Effector CD8-positive, alpha-beta T cell (primary cell): Measurements from ENCODE around the gene KCNG2.
"Not testable (repeated sequence)": the region's sequence is repeated elsewhere in the genome, so short reads cannot be mapped to it uniquely, and the experiment has no call there.

Experiments
- DNase-seq: peaks from one replicate; lab custom pipeline; 2025; lab: John Stamatoyannopoulos, UW
- total RNA-seq, 4 experiments: gene quantifications; one replicate each; lab custom pipeline; 2026; lab: John Stamatoyannopoulos, UW

KCNG2 gene, protein sequence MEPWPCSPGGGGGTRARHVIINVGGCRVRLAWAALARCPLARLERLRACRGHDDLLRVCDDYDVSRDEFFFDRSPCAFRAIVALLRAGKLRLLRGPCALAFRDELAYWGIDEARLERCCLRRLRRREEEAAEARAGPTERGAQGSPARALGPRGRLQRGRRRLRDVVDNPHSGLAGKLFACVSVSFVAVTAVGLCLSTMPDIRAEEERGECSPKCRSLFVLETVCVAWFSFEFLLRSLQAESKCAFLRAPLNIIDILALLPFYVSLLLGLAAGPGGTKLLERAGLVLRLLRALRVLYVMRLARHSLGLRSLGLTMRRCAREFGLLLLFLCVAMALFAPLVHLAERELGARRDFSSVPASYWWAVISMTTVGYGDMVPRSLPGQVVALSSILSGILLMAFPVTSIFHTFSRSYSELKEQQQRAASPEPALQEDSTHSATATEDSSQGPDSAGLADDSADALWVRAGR
- total RNA-seq, result 0 to 0.37 (median 0) reads per million in 4 experiments

DNA sequence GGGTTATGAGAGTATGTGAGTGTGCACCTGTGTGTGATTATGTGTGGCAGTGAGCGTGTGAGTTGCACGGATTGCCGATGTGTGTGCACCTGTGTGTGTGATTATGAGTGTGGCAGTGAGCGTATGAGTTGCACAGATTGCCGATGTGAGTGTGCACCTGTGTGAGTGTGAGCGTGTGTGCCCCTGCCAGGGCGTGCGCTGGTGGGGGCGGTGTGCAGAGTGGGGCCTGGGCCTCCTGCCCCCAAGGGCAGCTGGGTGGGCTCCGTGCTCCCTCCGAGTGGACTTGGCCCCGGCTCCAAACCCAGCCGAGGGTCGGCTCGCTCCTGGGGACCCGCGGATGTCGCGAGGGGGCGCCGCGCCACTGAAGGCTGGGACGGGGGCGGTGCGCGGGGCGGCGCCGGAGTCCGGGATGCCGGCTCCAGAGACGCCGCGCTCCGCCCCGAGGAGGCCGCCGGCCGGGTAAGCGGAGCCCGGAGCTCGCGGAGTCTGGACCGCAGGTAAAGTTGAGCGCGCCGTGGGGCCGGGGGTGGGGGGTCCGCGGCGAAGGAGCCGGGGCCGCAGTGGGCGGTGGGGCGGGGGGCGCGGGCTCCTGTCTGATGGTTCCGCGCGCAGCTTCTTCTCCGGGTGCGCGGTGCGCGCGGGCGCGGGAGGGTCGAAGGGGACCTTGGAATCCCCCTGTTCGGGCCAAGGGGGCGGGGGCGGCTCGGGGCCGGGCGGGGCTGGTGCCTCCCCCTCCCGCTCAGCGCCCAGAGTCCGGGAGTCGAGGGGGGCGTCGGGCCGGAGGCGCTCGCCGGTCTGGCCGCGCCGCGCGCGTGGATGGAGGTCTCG, at the start of gene KCNG2:
TSS of gene KCNG2 (plus strand) at position 421 of the 828 bp plus-strand sequence. CDS start 65,730 bp downstream, outside the sequence.
- DNase-seq, result no peak

DNA sequence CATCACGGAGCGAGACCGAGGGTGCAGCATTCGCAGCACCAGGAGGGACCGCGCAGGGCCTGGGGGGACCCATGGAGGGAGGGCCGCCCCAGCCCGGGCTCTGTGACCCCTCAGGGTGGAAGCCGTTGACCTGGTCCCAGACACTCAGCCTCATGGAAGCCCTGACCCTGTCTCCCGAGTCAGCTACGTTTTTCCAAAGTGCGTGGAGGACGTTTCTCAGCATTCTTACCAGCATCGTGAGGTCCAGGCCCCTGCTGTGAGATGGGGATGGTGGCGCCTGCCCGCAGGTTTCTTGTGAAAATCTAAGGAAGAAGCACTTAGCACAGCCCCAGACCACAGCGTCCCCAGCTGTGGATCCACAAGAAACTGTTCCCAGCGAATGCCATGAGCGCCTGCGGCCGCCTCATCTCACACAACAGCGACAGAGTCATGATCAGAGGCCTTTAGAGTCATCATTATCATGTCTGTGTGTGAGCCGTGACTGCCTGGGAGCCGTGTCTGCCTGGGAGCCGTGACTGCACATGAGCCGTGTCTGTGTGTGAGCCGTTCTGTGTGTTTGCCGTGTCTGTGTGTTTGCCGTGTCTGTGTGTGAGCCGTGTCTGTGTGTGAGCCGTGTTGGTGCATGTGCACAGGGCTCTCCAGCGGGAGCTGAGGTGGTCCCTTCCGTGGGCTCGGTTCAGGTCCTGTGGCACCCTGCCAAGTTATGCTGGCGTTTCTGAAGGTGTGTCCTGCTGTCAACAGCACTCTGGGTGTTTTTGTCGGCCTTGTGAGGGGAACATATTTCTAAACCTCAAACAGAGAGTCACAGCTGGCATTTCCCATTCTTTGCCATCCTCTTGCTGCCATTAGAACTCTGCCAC, 49.2 kb upstream of the KCNG2 start:
- DNase-seq, result no peak

DNA sequence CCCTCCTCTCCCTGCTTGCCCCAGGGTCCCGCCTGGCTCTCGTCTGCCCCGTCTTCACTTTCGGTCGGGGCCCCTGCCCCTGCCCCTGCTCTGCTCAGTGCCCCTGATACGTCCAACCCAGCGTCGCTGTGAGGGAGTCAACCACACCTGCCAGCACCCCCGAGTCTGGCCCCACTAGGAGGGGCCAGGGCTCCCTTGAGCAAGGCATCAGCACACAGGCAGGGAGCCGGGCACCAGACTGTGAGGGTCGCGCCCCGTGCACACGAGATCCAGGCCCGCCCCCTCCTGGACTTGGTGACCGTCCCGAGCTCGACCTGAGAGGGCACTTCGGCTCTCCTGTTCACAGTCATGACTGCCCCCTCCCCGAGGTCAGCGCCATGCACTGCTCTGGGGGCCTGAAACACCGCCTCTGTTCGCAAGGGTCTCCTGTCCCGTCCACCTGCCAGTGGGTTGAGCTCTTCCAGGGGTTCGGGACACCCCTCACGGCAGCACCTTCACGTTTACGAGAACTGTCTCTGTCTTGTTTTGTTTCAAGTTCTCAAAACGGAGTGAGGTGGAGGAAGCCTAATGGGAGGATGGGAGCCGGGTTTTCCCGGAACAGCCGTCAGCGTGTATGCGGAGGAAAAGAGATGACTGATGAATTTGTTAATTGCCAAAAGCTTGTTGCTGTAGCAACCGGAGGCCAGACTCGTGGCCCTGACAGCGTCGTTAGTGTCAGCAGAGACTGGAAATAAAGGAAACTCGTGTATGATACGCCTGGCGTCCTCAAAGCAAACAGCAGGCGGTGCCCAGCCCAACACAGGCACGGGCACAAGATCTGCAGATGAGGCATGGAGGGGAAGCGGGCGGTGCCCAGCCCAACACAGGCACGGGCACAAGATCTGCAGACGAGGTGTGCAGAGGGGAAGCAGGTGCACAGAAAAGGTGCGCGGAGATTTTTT, 48.2 kb upstream of the KCNG2 start:
- DNase-seq, result no peak

DNA sequence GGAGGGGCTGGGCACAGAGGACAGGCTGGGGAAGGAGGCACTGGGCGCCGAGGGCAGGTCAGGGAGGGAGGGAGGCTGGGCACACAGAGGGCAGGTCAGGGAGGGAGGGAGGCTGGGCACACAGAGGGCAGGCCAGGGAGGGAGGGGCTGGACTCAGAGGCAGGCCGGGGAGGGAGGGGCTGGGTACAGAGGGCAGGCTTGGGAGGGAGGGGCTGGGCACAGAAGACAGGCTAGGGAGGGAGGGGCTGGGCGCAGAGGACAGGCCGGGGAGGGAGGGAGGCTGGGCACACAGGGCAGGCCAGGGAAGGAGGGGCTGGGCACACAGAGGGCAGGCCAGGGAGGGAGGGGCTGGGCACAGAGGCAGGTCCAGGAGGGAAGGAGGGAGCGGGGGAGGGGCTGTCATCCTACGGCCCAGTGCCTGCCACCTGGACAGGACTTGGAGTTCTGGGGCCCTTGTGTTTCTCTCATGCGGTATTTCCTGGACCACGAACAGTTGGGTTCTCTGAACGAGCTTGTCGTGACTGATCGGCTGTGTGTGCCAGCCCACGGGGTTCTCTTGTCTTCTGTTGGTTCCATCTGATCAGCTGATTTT, 46.7 kb upstream of the KCNG2 start:
- no peak for DNase-seq

DNA sequence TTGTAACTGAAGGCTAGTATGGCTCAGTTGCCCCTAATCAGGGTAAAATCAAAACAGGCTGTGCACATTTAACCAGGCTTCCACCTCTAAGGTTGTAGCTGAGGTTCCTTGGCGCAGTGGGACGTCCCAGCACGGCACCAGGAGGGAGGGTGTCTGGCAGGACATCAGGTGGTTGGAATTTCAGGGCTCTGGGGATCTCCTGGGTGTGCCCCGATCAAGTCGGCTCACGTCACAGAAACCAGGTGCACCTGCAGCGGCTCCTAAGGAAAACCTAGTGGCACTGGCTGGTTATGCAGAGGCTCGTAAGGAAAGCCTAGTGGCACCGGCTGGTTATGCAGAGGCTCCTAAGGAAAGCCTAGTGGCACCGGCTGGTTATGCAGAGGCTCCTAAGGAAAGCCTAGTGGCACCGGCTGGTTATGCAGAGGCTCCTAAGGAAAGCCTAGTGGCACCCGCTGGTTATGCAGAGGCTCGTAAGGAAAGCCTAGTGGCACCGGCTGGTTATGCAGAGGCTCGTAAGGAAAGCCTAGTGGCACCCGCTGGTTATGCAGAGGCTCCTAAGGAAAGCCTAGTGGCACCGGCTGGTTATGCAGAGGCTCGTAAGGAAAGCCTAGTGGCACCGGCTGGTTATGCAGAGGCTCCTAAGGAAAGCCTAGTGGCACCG, 45.7 kb upstream of the KCNG2 start:
- not testable (repeated sequence) for DNase-seq

DNA sequence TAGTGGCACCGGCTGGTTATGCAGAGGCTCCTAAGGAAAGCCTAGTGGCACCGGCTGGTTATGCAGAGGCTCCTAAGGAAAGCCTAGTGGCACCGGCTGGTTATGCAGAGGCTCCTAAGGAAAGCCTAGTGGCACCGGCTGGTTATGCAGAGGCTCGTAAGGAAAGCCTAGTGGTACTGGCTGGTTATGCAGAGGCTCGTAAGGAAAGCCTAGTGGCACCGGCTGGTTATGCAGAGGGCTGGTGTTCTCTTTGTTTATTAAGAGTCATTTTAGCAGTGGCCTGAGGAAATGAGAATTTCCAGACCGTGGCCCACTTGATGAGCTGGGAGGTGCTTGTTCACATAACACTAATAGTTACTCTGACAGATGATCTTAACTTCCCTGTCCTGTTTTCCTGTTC, 44.8 kb upstream of the KCNG2 start:
- DNase-seq, result not testable (repeated sequence)

DNA sequence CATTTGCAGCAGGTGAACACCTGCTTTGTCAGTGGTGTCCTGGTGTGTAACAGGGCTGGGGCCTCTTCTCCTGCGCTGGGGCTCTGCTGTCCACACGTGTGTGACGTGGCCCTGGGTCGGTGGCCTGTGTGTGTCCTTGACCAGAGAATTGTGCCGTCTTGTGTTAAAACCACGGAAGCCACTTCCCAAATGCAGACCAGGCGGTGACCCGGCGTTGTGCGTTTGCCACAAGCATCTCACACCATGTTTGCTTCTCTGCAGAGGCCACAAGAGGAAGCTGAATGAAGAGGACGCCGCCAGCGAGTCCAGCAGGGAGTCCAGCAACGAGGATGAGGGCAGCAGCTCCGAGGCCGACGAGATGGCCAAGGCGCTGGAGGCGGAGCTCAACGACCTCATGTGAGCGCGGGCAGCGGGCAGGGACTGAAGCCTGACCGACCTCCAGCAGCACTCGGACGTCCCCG, 44.3 kb upstream of the KCNG2 start:
- DNase-seq, result no peak

DNA sequence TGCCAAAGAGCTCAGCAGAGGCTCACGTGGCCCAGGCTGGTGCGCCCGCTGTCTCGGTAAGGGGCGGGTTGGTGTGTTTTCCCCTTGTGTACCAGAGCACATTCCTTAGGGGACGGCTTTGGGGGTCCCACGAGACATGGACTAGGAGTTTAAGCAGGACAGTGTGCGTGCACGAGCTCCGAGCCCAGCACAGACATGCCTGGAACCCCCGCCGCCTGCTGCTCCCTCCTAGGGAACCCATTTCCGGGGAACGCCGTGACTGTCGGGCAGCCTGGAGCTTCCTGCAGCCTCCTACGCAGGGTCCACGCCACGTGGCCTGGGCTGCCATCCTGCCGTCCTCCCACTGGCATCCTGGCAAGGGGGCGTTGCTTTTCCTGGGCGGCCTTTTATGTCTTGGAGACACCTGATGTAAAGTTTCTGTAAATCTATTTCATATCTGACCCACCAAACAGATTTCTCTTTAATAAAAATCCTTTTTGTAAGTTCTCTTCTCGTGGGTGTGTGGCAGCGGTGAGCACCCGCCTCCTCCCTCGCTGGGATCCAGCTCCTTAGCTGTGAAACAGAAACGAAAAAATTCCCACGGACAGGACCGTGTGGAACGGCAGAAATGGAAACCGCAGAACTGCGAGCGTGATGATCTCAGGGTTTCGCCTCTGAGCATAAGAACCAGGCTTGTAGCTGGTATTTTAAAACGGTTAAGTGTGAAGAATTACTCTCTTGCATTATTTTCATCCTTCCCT, 43.5 kb upstream of the KCNG2 start:
- DNase-seq, result no peak

DNA sequence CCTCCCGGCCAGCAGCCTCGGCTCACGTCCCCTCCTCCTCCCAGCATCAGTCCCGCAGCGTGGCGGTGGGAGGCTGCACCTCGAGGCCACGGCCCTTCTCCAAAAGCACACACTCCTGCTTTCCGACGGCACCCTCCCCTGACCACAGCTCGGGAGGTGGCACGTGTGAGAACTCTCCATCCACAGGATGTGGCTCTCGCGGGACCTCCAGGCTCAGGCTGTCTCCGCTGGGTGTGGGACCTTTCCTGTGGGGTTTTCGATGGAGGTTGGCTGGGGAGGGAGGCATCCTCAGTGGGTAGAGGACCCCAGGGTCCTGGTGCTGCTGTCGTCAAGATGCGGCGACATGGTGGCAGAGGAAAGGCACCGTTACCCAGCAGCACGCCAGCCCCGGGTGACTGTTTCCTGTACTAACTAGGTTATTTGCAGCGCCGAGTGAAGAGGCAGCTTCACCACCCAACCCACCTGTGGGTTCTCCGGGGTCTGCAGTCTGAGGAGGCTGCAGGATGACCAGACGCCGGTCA, 42.8 kb upstream of the KCNG2 start:
- DNase-seq, result no peak

DNA sequence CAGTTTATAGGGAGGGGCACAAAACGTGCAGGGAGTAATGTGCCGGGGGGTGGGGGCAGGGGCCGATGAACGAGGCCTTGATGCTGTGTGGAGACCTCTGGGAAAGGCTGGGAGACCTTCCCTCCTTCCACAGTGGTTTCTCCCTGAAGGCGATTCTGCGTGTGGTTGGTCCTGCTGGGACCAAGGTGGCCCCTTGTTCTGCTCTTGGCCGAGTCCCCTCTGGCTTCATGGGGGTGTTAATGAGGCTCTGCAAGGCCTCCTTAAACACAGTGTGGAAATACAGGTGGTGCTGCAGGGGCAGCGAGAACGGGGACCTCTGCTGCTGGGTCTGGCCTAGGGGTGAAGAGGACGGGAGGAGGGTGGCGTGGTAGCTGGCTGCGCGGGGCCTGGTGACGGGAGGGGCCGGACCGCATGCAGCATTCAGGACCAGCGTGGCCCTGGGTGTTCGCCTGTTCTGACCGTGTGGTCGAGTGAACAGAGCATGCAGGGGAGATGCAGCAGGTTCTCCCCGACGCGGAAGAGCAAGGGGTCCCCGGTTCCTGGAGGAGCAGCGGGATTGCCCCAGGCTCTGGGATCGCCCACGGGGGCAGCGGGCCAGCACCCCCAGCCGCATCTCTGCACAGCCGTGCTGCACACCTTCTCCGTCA, 42.1 kb upstream of the KCNG2 start:
- no peak for DNase-seq

DNA sequence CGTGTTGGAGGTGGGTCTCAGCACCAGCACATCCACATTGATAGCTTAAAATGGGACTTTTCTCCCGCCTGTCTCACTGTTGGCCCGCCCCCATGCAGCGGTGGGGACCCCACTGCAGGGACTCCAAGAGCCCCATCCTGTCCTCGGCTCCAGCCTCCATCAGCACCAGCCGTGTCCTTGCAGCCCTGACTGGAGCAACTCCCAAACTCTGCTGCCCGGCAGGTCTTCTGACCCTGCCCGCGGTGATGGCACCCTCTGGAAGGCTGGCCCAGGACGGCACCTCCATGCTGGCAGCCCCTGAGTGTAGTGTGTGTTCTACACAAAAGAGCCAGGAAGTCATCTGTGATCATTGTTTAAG, 41.6 kb upstream of the KCNG2 start:
- no peak for DNase-seq

DNA sequence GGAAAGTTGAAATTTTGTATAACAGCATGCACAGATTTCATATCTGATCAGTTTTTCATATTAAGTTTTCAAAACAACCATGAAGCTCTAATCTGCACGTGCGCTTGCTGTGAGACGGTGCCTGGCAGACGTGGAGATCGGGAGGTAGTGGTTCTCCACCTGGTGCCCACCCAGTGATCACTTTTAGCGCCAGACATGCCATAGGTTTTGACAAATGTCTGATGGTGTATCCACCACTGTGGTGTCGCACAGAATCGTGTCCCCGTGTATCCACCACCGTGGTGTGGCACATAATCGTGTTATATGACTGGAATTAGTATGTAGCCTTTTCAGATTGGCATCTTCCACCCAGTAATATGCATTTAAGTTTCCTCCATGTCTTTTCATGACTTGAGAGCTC, 40.9 kb upstream of the KCNG2 start:
- no peak for DNase-seq

DNA sequence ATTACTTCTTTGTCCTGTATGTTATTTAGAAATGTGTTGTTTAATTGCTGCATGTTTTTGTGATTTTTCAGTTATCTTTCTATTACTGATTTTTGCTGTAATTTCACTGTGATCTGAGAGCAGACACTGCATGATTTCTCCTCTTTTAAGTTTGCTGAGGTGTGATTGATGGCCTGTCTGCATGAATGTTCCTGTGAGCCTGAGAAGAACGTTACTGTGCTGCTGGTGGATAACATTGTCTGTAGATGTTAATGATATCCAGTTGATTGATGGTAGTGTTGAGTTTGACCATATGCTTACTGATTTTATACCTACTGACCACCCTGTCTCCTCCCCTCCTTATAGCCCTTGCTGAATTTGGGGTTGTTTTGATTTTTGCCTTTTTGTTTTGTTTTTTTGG, 37.4 kb upstream of the KCNG2 start:
- DNase-seq, result no peak

DNA sequence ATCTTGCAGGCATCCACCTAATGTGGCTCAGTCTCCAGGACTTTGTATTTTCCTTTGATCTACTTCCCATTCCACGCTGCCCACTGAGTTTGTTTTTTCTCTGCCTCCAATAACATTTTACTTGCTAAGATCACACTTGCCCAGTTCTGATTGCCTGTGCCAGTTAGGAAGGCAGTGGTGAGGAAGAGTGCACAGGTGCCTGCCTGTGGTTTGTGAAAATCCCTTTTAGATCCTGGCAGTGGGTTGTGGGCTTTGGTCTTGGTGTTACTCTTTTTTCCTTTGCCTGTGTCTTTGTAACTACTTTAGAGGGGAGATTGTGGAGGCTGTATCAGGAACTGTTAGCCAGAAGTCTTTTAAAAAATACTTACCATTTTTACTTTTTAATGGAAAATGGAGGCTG, 36.9 kb upstream of the KCNG2 start:
- DNase-seq, result no peak

DNA sequence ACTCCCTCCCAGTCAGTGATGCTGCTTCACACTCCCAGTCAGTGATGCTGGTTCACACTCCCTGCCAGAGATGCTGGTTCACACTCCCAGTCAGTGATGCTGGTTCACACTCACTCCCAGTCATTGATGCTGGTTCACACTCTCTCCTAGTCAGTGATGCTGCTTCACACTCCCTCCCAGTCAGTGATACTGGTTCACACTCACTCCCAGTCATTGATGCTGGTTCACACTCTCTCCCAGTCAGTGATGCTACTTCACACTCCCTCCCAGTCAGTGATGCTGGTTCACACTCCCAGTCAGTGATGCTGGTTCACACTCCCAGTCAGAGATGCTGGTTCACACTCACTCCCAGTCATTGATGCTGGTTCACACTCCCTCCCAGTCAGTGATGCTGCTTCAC, 34.3 kb upstream of the KCNG2 start:
- no peak for DNase-seq

DNA sequence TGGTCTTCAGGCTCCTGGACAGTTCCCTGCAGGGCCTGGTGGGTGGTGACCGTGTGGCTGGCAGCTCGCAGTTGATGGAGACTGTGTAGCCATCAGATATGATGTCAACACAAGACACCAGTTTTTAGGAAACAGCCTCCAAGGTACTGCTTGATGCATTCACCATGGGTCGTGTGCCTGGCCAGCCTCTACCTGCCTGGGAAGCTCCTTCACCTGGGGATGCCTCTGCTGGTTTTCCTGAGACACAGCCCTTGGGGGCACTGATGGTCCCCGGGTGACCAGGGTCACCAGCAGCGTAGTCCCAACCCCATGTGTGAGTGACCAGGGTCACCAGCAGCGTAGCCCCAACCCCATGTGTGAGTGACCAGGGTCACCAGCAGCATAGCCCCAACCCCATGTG, 33.6 kb upstream of the KCNG2 start:
- no peak for DNase-seq

DNA sequence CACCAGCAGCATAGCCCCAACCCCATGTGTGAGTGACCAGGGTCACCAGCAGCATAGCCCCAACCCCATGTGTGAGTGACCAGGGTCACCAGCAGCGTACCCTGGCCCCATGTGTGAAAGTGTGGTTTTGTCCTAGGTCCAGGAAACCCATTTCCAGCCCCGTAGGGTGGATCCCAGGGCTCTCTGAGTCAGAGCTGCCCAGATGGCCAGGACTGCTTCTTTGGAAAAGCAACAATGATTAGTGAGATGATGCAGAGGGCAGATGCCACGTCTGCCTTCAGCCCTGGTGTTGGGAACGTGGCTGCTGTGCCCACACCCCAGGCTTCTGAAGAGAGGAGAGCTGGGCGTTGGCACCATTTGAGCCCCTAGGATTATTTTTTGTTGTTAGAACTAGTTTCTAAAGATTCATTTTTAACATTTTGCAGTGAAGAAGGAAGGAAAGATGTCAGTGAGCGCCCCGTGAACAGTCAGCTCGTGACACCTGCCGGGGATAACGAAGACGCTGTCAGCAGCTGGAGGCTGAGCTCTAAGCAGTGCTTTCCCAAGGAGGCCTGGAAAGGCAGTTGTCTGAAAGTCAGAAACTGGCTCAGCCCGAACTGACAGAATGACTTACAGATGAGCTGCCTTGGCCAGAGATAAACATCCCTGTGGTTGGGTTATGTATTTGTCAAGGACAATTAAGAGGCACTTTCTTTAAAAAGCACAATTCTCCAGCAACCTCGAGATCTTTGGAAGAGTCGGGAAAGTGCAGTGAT, 32.1 kb upstream of the KCNG2 start:
- no peak for DNase-seq

DNA sequence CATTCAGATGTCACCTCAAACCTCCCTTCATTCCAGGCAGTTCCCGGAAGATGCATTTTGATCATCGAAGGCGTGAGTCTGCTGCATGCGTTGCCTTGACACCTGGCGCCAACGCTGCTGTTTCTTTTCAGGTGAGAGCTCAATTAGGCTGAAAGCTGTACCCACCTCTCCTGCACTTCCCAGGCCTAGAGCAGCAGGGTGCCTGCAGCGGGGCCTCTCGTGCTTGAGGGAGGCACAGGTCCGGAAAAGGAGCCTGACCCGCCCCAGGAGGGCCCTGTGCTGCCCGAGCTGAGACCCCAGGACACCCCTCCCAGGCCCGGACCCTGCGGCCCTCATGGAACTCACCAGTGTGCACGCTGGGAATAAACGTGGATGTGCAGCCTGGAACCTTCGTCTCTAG, 31.4 kb upstream of the KCNG2 start:
- DNase-seq, result no peak
